GM19025 (cell line): ENCODE data around the gene ZNF229.
"Not testable (repeated sequence)": the region's sequence is repeated elsewhere in the genome, so short reads cannot be mapped to it uniquely, and the experiment has no call there.

Source experiments
- ATAC-seq: cut with Tn5 transposase; IDR thresholded peaks from one replicate; pipeline ENCODE4 v1.9.1; 2021; ENCODE audit warnings: mild to moderate bottlenecking, low read depth, moderate library complexity; ENCODE audit not compliant: unreplicated experiment

Gene ZNF229

GRCh38 chr19:44447916-44448674 lies at the start of gene ZNF229:
Gene ZNF229, minus strand, starts transcription at chr19:44448472. Its CDS starts 5,625 bp downstream, at chr19:44442847.
- ATAC-seq, result no peak

GRCh38 chr19:44496711-44497110 lies 48.4 kb upstream of the ZNF229 start:
- ATAC-seq, result no peak

GRCh38 chr19:44476559-44477408 lies 28.5 kb upstream of the ZNF229 start:
- ATAC-seq, result no peak

GRCh38 chr19:44468730-44469129 lies 20.5 kb upstream of the ZNF229 start:
- ATAC-seq, result not testable (repeated sequence)

- not testable (repeated sequence) for ATAC-seq
These were observed 14.5 kb upstream of the ZNF229 start for GRCh38 chr19:44462600-44463286.

GRCh38 chr19:44456016-44456415 lies 7.7 kb upstream of the ZNF229 start:
- ATAC-seq, result not testable (repeated sequence)

GRCh38 chr19:44455100-44455499 lies 6.8 kb upstream of the ZNF229 start:
- ATAC-seq, result no peak

- no peak for ATAC-seq
These were observed 4.1 kb upstream of the ZNF229 start for GRCh38 chr19:44452367-44452766.

- ATAC-seq, result no peak
These were observed 3.4 kb upstream of the ZNF229 start for GRCh38 chr19:44451687-44452086.

GRCh38 chr19:44438441-44438840 lies 9.8 kb downstream of the ZNF229 start:
- ATAC-seq, result no peak

- no peak for ATAC-seq
These were observed 12.8 kb downstream of the ZNF229 start for GRCh38 chr19:44435441-44435840.

GRCh38 chr19:44430956-44431355 lies 17.3 kb downstream of the ZNF229 start:
- no peak for ATAC-seq

GRCh38 chr19:44415553-44415952 lies 32.7 kb downstream of the ZNF229 start:
- not testable (repeated sequence) for ATAC-seq

- ATAC-seq, result no peak
These were observed 46.8 kb downstream of the ZNF229 start, which contains the start of gene ZNF285 for GRCh38 chr19:44401139-44402115. Gene ZNF285, minus strand, starts transcription at chr19:44401608. Its CDS starts 4,395 bp downstream, at chr19:44397213.

GRCh38 chr19:44389268-44389667 lies 59.0 kb downstream of the ZNF229 start:
- not testable (repeated sequence) for ATAC-seq
